GM21576 (cell line): ENCODE measurements around the gene CCNY.

Source experiments
- ATAC-seq: cut with Tn5 transposase; IDR thresholded peaks from one replicate; pipeline ENCODE4 v1.9.1; 2021; ENCODE audit warnings: mild to moderate bottlenecking, moderate library complexity; ENCODE audit not compliant: unreplicated experiment

The CCNY gene

GRCh38 chr10:35467186-35467585 lies 130.9 kb downstream of the CCNY start:
- no peak for ATAC-seq

- no peak for ATAC-seq
These were observed 134.1 kb downstream of the CCNY start for GRCh38 chr10:35470248-35470924.

- ATAC-seq, result no peak
These were observed 134.6 kb downstream of the CCNY start for GRCh38 chr10:35470925-35471315.

GRCh38 chr10:35471435-35471834 lies 135.1 kb downstream of the CCNY start:
- no peak for ATAC-seq

- no peak for ATAC-seq
These were observed 143.8 kb downstream of the CCNY start for GRCh38 chr10:35480142-35480541.

GRCh38 chr10:35481413-35481812 lies 145.1 kb downstream of the CCNY start:
- ATAC-seq, result no peak

- no peak for ATAC-seq
These were observed 150.1 kb downstream of the CCNY start for GRCh38 chr10:35486297-35486990.

GRCh38 chr10:35487336-35488034 lies 151.2 kb downstream of the CCNY start:
- ATAC-seq, result no peak

- ATAC-seq, result no peak
These were observed 151.9 kb downstream of the CCNY start for GRCh38 chr10:35488228-35488627.

GRCh38 chr10:35492386-35493195 lies 156.3 kb downstream of the CCNY start:
- ATAC-seq, result no peak

- no peak for ATAC-seq
These were observed 157.1 kb downstream of the CCNY start for GRCh38 chr10:35493196-35494118.

GRCh38 chr10:35495521-35496119 lies 159.3 kb downstream of the CCNY start:
- ATAC-seq, result no peak

GRCh38 chr10:35497909-35498308 lies 161.6 kb downstream of the CCNY start:
- ATAC-seq, result no peak

- ATAC-seq, result peak; percentile 76
These were observed 162.4 kb downstream of the CCNY start for GRCh38 chr10:35498693-35499092.

- ATAC-seq, result no peak
These were observed 165.6 kb downstream of the CCNY start for GRCh38 chr10:35501923-35502322.

GRCh38 chr10:35502692-35503091 lies 166.4 kb downstream of the CCNY start:
- ATAC-seq, result no peak

GRCh38 chr10:35503578-35503977 lies 167.3 kb downstream of the CCNY start:
- no peak for ATAC-seq

GRCh38 chr10:35504132-35504531 lies 167.8 kb downstream of the CCNY start:
- no peak for ATAC-seq

GRCh38 chr10:35505241-35505873 lies 169.0 kb downstream of the CCNY start:
- no peak for ATAC-seq
